Stimulated activated naive CD8-positive, alpha-beta T cell treated with anti-CD3 and anti-CD28 coated beads, Interleukin-15, Interleukin-2, amounts not matched to agents 100 ng/mL and 50 ng/mL, for 24 hours (primary cell): Measurements from ENCODE around the gene GJC2.
A peak's percentile ranks its signal among the peaks of the same experiment; 100 is the strongest.
"Not testable (repeated sequence)": the region's sequence is repeated elsewhere in the genome, so short reads cannot be mapped to it uniquely, and the experiment has no call there.

Source experiments
- H3K27ac Mint-ChIP-seq: one replicate; pipeline ENCODE4 v1.8.0; 2021; ENCODE audit warnings: mild to moderate bottlenecking, mixed read lengths
- H3K27me3 Mint-ChIP-seq: one replicate; pipeline ENCODE4 v1.8.0; 2021; ENCODE audit warnings: mixed read lengths
- H3K36me3 Mint-ChIP-seq: one replicate; pipeline ENCODE4 v1.8.0; 2021; ENCODE audit warnings: low read depth, mixed read lengths
- H3K4me1 Mint-ChIP-seq: one replicate; pipeline ENCODE4 v1.8.0; 2021; ENCODE audit warnings: low read depth, mixed read lengths
- H3K4me3 Mint-ChIP-seq: one replicate; pipeline ENCODE4 v1.8.0; 2021; ENCODE audit warnings: mild to moderate bottlenecking, mixed read lengths
- H3K9me3 Mint-ChIP-seq: one replicate; pipeline ENCODE4 v1.8.0; 2021; ENCODE audit warnings: mixed read lengths

Gene GJC2

GRCh38 chr1:228164561-228165371 lies 15.0 kb downstream of the GJC2 start:
- Mint-ChIP-seq H3K9me3 (no peaks in the 10 kb centered on the region), H3K4me1 (peaks cover 39% of the 10 kb centered on the region), H3K27me3 (no peaks in the 10 kb centered on the region), H3K36me3 (no peaks in the 10 kb centered on the region), H3K27ac (peak overlapping the region; percentile 95), H3K4me3 (peak overlapping the region; percentile 86)

DNA sequence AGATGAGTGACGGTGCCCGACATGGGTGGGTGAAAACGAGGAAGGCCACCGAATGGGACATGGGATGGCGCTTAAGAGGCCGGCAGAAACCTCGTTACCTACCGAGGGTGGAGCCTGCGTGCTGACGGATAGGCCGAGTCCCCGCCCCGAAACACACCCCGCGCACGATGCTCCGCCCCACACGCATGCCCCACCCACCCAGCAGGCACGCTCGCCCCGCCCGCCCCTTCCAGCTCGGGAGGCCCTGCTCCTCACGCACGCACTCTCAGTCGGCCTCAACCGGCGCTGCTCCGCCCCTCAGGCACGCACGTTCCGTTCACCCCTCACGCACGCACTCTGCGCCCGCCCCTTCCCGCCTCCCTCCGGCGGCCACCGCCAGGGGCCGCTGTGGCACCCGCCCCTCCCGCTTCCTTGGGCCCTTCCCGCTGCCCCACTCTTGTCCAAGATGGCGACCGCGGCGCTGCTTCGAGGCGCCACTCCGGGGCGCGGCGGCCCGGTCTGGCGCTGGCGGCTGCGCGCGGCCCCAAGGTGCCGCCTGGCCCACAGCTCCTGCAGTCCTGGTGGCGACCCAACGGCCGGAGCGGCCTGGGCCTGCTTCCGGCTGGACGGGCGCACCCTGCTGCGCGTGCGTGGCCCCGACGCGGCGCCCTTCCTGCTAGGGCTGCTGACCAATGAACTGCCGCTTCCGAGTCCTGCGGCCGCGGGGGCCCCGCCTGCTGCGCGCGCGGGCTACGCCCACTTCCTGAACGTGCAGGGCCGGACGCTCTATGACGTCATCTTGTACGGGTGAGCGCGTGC lies 15.8 kb downstream of the GJC2 start, which contains the start of gene IBA57:
Gene IBA57 (plus strand): TSS at position 433 of the 798 bp plus-strand sequence. CDS start 13 bp downstream, at position 446.
- H3K4me3 Mint-ChIP-seq = peak within 1 kb of the TSS; percentile 86
- peak within 1 kb of the TSS; percentile 95 for H3K27ac Mint-ChIP-seq
- peaks cover 39% of the 10 kb centered on the region for H3K4me1 Mint-ChIP-seq
- no peaks in the 10 kb centered on the region for H3K9me3 Mint-ChIP-seq
- no peaks in the 10 kb centered on the region for H3K36me3 Mint-ChIP-seq
- no peaks in the 10 kb centered on the region for H3K27me3 Mint-ChIP-seq

- Mint-ChIP-seq H3K27me3 (no peaks in the 10 kb centered on the region), H3K36me3 (no peaks in the 10 kb centered on the region), H3K9me3 (no peaks in the 10 kb centered on the region), H3K4me3 (peak overlapping the region; percentile 79), H3K4me1 (peaks cover 39% of the 10 kb centered on the region), H3K27ac (peak overlapping the region; percentile 68)
Measured at GRCh38 chr1:228166170-228166936, 16.6 kb downstream of the GJC2 start.

- Mint-ChIP-seq H3K27me3 (no peaks in the 10 kb centered on the region), H3K36me3 (no peaks in the 10 kb centered on the region), H3K9me3 (no peaks in the 10 kb centered on the region), H3K27ac (peak overlapping the region; percentile 63), H3K4me3 (no peak overlapping the region), H3K4me1 (peaks cover 30% of the 10 kb centered on the region)
Measured at GRCh38 chr1:228168563-228169270, 19.0 kb downstream of the GJC2 start.

DNA sequence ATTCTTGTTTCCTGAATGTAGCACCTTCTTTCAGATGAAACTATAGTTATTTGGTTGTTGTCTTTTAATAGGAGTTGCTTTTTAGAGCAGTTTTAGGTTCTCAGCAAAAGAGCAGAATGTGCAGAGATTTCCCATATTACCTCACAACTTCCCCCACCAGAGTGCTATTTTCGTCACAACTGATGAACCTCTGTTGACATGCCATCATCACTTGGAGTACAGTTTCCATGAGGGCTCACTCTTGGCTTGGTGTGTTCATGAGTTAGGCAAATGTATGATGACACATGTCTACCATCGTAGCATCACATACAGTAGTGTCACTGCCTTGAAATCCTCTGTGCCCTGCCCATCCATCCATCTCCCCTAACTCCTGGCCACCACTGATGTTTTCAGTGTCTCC lies 19.6 kb downstream of the GJC2 start:
- Mint-ChIP-seq H3K9me3 (no peaks in the 10 kb centered on the region), H3K4me3 (no peak overlapping the region), H3K27me3 (no peaks in the 10 kb centered on the region), H3K27ac (peak overlapping the region; percentile 63), H3K4me1 (peaks cover 26% of the 10 kb centered on the region), H3K36me3 (no peaks in the 10 kb centered on the region)

DNA sequence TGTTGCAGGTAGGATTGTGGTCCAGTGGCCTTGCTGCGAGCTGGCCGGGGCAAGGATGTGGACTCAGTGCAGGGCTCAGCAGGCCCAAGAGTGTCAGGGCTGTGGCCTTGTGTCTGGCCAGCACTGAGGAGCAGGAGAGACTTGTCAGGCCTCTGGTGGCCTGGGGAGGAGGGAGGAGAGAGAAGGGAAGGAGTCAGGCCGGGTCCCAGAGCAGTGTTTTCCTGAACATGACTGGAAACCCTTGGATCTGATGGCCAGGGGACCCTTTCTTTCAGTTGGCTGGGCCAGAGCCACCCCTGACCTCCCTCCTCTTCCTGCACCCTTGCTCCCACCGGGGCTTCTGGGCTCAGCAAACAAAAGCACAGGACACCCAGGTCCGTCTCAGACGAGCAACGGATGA lies 20.9 kb downstream of the GJC2 start:
- Mint-ChIP-seq H3K4me3 (no peak overlapping the region), H3K9me3 (no peaks in the 10 kb centered on the region), H3K36me3 (no peaks in the 10 kb centered on the region), H3K4me1 (peaks cover 17% of the 10 kb centered on the region), H3K27me3 (no peaks in the 10 kb centered on the region), H3K27ac (no peak overlapping the region)

DNA sequence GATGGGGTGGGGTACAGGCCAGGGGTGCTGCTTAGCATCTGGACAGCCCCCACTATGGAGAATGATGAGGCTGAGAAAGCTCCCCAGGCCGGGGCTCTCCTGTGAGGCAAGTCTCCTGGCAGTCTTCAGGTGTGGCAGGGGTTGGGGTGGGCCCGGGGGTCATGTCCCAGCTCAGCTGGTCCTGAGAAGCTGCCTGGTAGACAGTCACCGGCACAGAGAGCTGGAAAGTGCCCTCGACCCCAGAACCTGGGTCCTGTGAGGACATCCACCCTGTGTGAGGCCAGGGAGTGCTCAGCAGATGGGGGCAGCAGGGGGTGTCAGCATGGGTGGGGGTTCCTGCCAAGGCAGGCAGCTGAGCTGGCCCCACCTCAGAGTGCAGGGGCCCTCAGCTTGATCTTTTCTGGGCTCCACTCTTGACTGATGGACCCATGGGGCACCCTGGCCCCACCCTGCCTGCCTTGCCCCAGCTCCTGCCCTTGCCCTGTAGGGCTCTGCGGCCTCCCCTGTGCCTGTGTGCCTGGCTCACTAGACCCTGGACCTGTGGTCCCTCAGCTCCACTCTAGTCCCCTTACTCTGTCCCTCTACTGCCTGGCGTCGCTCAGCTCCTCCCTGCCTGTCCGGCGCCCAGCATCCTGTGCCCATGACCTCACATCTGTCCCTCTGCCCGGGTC lies 21.6 kb downstream of the GJC2 start:
- peaks cover 17% of the 10 kb centered on the region for H3K4me1 Mint-ChIP-seq
- no peaks in the 10 kb centered on the region for H3K27me3 Mint-ChIP-seq
- peak overlapping the region; percentile 49 for H3K27ac Mint-ChIP-seq
- H3K36me3 Mint-ChIP-seq = no peaks in the 10 kb centered on the region
- H3K9me3 Mint-ChIP-seq = no peaks in the 10 kb centered on the region
- no peak overlapping the region for H3K4me3 Mint-ChIP-seq

GRCh38 chr1:228172591-228173527 lies 23.1 kb downstream of the GJC2 start:
- peaks cover 8% of the 10 kb centered on the region for H3K4me1 Mint-ChIP-seq
- H3K36me3 Mint-ChIP-seq = no peaks in the 10 kb centered on the region
- no peaks in the 10 kb centered on the region for H3K27me3 Mint-ChIP-seq
- no peaks in the 10 kb centered on the region for H3K9me3 Mint-ChIP-seq
- no peak overlapping the region for H3K27ac Mint-ChIP-seq
- no peak overlapping the region for H3K4me3 Mint-ChIP-seq

GRCh38 chr1:228173528-228174481 lies 24.1 kb downstream of the GJC2 start:
- H3K27me3 Mint-ChIP-seq, H3K4me3 Mint-ChIP-seq, H3K27ac Mint-ChIP-seq, H3K4me1 Mint-ChIP-seq, H3K36me3 Mint-ChIP-seq, H3K9me3 Mint-ChIP-seq: not testable (repeated sequence)

- no peaks in the 10 kb centered on the region for H3K36me3 Mint-ChIP-seq
- no peak overlapping the region for H3K27ac Mint-ChIP-seq
- no peak overlapping the region for H3K4me3 Mint-ChIP-seq
- H3K9me3 Mint-ChIP-seq = no peaks in the 10 kb centered on the region
- H3K4me1 Mint-ChIP-seq = no peaks in the 10 kb centered on the region
- H3K27me3 Mint-ChIP-seq = no peaks in the 10 kb centered on the region
Measured at GRCh38 chr1:228174482-228175315, 25.0 kb downstream of the GJC2 start.

DNA sequence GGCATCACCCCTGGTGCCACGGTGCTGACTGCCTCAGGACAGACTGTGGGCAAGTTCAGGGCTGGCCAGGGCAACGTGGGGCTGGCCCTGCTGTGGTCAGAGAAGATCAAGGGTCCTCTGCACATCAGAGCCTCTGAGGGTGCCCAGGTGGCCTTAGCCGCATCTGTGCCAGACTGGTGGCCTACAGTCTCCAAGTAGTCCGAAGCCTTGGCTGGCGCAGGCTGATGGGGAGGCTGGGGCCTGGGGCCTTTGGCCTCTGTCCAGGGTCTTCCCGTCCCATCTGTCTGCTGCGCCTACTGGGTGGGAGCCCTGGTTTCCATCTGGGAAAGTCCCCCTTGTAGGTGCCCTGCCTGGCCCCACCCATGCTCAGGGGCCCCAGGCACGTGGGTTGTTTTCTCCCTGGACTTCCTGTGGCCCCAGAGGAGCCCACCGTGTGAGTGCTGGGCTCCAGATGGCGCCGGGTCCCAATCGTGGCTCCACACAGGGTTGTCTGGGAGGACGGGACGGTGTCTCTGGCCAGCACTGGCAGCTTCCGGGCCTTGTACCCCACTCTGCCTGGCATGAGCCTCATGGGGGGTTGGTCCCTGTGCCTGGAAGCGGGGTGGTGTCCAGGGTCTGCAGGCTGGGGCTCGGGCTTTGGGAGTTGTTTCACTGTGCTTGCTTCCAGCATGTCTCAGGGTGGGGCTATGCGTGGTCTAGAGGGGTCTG lies 25.7 kb downstream of the GJC2 start:
- Mint-ChIP-seq H3K36me3 (no peaks in the 10 kb centered on the region), H3K27me3 (no peaks in the 10 kb centered on the region), H3K4me3 (no peak overlapping the region), H3K9me3 (no peaks in the 10 kb centered on the region), H3K4me1 (no peaks in the 10 kb centered on the region), H3K27ac (no peak overlapping the region)
